GM10266 (cell line): ENCODE results near the gene TEDC2.
A peak's percentile ranks its signal among the peaks of the same experiment; 100 is the strongest.

ENCODE experiments used
- DNase-seq: peaks from one replicate; pipeline ENCODE4 v3.0.0; 2012; ENCODE audit errors: extremely low spot score
- CTCF ChIP-seq: IDR thresholded peaks from 2 replicates; pipeline ENCODE4 v1.5.1; 2012; ENCODE audit warnings: mild to moderate bottlenecking, low read depth; ENCODE audit not compliant: control insufficient read depth, insufficient read depth; ENCODE audit errors: missing control alignments

The TEDC2 gene

GRCh38 chr16:2466667-2467527 lies 7.0 kb downstream of the TEDC2 start:
- DNase-seq: no peak
- no peak for TF ChIP-seq CTCF

GRCh38 chr16:2467528-2468232 lies 7.8 kb downstream of the TEDC2 start:
- peak; percentile 27 for TF ChIP-seq CTCF
- DNase-seq: peak; percentile 84

GRCh38 chr16:2468233-2468724 lies 8.4 kb downstream of the TEDC2 start:
- no peak for TF ChIP-seq CTCF
- DNase-seq: peak; percentile 73

GRCh38 chr16:2468725-2469398 lies 9.0 kb downstream of the TEDC2 start:
- no peak for TF ChIP-seq CTCF
- DNase-seq: peak; percentile 88

- peak; percentile 43 for DNase-seq
- TF ChIP-seq CTCF: no peak
Observed at GRCh38 chr16:2469399-2470233, 9.7 kb downstream of the TEDC2 start.

- no peak for DNase-seq
- TF ChIP-seq CTCF: no peak
Observed at GRCh38 chr16:2470234-2470601, 10.3 kb downstream of the TEDC2 start.
